Spleen (tissue), 7 donors: ENCODE results near the gene CFAP20DC.

Experiments used
- POLR2A ChIP-seq, 3 donors: fragments of 450-650 bp; IDR thresholded peaks; one replicate each; pipeline ENCODE4 v1.5.1; 2017; ENCODE audit warnings: antibody characterized with exemption in 3 of 3, mild to moderate bottlenecking in 1 of 3
- POLR2AphosphoS5 ChIP-seq, 3 donors: sonication (generic); formaldehyde crosslinking; IDR thresholded peaks; one replicate each; pipeline ENCODE4 v1.5.1; 2017; ENCODE audit warnings: antibody characterized with exemption in 3 of 3
- TF ChIP-seq, protein P1 (sequence below), 11 experiments: fragments of 200-600 bp in 7 of 11; fragments of 450-650 bp in 4 of 11; sonication (generic) in 4 of 11; IDR thresholded peaks in 8 of 11; conservative IDR thresholded peaks in 3 of 11; 1 replicate in 7 of 11; 2 replicates in 4 of 11; pipeline versions ENCODE4 v1.4.0 to v1.8.0; 2016 to 2021; ENCODE audit warnings: antibody characterized with exemption in 11 of 11, inconsistent platforms in 4 of 11, mild to moderate bottlenecking in 1 of 11
- donor health status: DM: no; HTN: no; CAD: no; lungs with moderate emphysema.
- donor health status: DM: no; HTN: no; CAD: no.
- donor health status: DM: no; HTN: no; CAD: no.

GRCh38 chr3:58751235-58751634, 298.6 kb downstream of the CFAP20DC start:
- TF ChIP-seq, protein P1, sequence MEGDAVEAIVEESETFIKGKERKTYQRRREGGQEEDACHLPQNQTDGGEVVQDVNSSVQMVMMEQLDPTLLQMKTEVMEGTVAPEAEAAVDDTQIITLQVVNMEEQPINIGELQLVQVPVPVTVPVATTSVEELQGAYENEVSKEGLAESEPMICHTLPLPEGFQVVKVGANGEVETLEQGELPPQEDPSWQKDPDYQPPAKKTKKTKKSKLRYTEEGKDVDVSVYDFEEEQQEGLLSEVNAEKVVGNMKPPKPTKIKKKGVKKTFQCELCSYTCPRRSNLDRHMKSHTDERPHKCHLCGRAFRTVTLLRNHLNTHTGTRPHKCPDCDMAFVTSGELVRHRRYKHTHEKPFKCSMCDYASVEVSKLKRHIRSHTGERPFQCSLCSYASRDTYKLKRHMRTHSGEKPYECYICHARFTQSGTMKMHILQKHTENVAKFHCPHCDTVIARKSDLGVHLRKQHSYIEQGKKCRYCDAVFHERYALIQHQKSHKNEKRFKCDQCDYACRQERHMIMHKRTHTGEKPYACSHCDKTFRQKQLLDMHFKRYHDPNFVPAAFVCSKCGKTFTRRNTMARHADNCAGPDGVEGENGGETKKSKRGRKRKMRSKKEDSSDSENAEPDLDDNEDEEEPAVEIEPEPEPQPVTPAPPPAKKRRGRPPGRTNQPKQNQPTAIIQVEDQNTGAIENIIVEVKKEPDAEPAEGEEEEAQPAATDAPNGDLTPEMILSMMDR (IDR thresholded peaks at IDR 0.05 in 8 of 11, conservative IDR thresholded peaks at IDR 0.05 in 3 of 11) = no peak
- TF ChIP-seq POLR2AphosphoS5 (IDR thresholded peaks at IDR 0.05) = no peak
- TF ChIP-seq POLR2A (IDR thresholded peaks at IDR 0.05) = no peak
